ENCODE results near the gene RAPGEFL1. TPM values are rescaled to one million over a fixed set of nuclear protein-coding genes. Genes with fewer than 3 reads are reported as not detected.
A peak's percentile ranks its signal among the peaks of the same experiment; 100 is the strongest.

Gene RAPGEFL1, protein sequence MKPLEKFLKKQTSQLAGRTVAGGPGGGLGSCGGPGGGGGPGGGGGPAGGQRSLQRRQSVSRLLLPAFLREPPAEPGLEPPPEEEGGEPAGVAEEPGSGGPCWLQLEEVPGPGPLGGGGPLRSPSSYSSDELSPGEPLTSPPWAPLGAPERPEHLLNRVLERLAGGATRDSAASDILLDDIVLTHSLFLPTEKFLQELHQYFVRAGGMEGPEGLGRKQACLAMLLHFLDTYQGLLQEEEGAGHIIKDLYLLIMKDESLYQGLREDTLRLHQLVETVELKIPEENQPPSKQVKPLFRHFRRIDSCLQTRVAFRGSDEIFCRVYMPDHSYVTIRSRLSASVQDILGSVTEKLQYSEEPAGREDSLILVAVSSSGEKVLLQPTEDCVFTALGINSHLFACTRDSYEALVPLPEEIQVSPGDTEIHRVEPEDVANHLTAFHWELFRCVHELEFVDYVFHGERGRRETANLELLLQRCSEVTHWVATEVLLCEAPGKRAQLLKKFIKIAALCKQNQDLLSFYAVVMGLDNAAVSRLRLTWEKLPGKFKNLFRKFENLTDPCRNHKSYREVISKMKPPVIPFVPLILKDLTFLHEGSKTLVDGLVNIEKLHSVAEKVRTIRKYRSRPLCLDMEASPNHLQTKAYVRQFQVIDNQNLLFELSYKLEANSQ
- total RNA-seq, result 10 to 100 TPM in 1 of 4 donors, 1 to 10 TPM in 3; 4.8 to 30.0 (median 6.9) TPM

DNA sequence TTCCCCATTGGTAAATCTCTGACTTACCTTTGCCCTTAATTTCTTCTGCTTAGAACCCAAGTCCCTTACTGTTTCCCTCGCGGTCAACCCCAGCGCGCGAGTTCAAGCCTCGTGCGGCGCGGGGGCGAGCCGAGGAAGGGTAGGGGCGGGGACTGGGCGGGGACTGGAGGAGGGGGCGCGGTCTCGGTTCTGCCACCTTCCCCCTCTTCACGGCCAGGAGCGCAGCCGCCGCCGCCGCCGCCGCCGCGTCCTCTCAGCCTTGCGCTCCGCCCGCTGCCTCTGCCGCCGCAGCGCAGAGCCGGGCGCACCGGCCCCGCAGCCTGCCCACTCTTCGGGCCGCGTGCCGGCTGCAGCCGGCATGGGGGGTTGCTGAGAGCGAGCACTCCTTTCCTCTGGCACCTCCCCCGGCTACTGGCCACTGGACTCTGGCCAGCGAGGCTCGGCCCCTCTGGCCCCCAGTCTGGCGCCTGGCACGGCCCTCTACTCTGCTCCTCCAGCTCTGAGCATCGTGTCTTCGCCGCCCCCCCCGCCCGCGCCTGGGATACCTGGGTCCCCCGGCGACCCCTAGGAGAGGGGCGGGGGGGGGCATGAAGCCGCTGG, at the start of gene RAPGEFL1:
Gene RAPGEFL1, plus strand, starts transcription at position 196 of the 600 bp plus-strand sequence. Its CDS starts 392 bp downstream, at position 588.
- DNase-seq (ENCODE audit: low spot score in 2 of 2), result peak; percentile 58 to 74
- H3K36me3 ChIP-seq, result peaks cover 0 to 59% (median 0%) of the 10 kb centered on the region in 3 donors
- H3K4me3 ChIP-seq, result peak within 1 kb of the TSS; percentile 27 to 63 (median 46)
- 0 to 4% methylated on average over 15 to 34 of the region's 57 CpGs for WGBS, 2 donors
- TF ChIP-seq, protein P1, sequence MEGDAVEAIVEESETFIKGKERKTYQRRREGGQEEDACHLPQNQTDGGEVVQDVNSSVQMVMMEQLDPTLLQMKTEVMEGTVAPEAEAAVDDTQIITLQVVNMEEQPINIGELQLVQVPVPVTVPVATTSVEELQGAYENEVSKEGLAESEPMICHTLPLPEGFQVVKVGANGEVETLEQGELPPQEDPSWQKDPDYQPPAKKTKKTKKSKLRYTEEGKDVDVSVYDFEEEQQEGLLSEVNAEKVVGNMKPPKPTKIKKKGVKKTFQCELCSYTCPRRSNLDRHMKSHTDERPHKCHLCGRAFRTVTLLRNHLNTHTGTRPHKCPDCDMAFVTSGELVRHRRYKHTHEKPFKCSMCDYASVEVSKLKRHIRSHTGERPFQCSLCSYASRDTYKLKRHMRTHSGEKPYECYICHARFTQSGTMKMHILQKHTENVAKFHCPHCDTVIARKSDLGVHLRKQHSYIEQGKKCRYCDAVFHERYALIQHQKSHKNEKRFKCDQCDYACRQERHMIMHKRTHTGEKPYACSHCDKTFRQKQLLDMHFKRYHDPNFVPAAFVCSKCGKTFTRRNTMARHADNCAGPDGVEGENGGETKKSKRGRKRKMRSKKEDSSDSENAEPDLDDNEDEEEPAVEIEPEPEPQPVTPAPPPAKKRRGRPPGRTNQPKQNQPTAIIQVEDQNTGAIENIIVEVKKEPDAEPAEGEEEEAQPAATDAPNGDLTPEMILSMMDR (IDR thresholded peaks at IDR 0.05), result no peak
- TF ChIP-seq POLR2A (IDR thresholded peaks at IDR 0.05), result no peak
- TF ChIP-seq EP300 (IDR thresholded peaks at IDR 0.05), result no peak
- no peaks in the 10 kb centered on the region for H3K9me3 ChIP-seq
- H3K27me3 ChIP-seq, result no peaks in the 10 kb centered on the region
- H3K27ac ChIP-seq, result peak within 1 kb of the TSS in 3 of 4 donors; percentile 19 to 85 (median 65)
- peaks cover 0 to 39% (median 13%) of the 10 kb centered on the region in 4 donors for H3K4me1 ChIP-seq

DNA sequence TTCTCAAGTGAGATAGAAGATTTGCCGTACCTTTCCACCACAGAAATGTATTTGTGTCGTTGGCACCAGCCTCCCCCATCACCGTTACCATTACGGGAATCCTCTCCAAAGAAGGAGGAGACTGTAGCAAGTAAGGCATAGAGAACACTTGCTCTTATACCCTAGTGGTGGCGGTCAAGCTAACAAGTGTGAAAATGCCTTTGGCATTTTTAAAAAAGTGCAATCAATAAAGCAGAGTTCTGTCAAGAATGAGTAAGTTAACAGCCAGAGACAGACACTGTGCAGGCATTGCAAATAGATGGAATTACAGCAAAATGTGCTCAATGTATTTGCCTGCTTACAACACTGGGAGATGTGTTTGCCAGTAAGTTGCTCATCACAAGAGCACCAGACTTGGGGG, 47.8 kb upstream of the RAPGEFL1 start:
- 72 to 74% methylated on average over 5 of the region's 5 CpGs for WGBS, 2 donors
- Histone ChIP-seq H3K27me3 (no peaks in the 10 kb centered on the region), H3K36me3 (peaks cover 0 to 92% (median 5%) of the 10 kb centered on the region in 3 donors), H3K27ac (no peak overlapping the region), H3K9me3 (no peaks in the 10 kb centered on the region), H3K4me1 (peaks cover 0 to 30% (median 9%) of the 10 kb centered on the region in 4 donors), H3K4me3 (no peak overlapping the region)
- TF ChIP-seq EP300 (IDR thresholded peaks at IDR 0.05) (no peak), POLR2A (IDR thresholded peaks at IDR 0.05) (no peak)
- TF ChIP-seq, protein P1 (IDR thresholded peaks at IDR 0.05), result no peak
- no peak for DNase-seq (ENCODE audit: low spot score in 2 of 2)

DNA sequence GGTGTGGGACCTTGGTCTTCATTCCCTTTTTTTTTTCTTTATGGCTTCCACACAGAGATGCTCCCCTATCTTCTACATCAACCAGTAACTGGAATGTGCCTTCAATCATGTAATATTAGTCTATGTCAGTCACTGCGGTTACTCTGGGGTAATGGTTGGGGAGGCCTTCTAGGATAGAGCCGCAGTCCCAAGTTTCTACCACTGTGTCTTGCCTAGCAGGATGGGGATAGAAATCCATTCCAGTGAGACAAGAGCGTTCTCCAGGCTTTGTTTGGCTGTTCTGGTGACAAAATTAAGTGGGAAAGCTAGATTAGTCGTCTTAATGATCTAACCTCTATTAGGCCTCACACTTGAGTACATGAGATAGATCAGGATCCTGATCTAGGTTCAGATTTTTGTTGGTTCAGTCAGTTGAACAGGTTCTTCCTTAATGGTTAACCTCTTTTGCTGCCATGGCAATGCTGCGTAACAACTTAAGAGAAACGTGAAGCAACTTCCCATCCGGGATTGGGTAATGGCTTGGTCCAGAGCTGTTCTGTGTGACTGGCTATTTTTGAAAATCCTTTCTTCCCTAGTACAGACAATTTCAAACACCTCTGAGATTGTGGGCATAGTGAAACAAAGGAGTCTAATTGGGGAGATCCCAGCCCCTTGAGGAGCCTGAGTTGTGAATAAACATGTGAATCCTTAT, 46.8 kb upstream of the RAPGEFL1 start:
- TF ChIP-seq, protein P1 (IDR thresholded peaks at IDR 0.05), result no peak
- peak in 1 of 2 donors; percentile 63 for TF ChIP-seq EP300 (IDR thresholded peaks at IDR 0.05)
- Histone ChIP-seq H3K27ac (peak overlapping the region in 2 of 4 donors; percentile 10 to 62), H3K36me3 (peaks cover 0 to 100% (median 5%) of the 10 kb centered on the region in 3 donors), H3K4me3 (no peak overlapping the region), H3K9me3 (no peaks in the 10 kb centered on the region), H3K27me3 (no peaks in the 10 kb centered on the region), H3K4me1 (peaks cover 0 to 20% (median under 1%) of the 10 kb centered on the region in 4 donors)
- peak in 1 of 2 donors; percentile 74 for DNase-seq (ENCODE audit: low spot score in 2 of 2)
- WGBS, 2 donors, result 76 to 86% methylated on average over 7 of the region's 7 CpGs

DNA sequence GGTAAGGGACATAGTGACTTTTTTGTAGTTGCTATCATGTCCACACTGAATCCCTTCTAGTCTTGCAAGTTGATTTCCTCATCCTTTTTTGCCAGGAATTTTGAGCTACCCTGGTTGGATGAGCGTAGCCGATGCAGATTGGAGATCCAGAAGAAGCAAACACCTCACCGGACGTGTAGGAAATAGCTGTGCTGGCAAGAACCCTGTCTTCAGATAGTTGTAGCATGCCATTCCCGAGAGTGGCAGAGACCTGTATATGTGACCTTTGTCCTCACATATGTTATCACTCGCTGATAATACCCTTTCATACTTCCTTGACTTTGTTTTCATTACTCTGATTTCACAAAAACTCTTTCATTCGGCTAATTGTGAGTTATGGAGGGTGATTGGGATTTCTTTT, 43.1 kb upstream of the RAPGEFL1 start:
- 68 to 74% methylated on average over 7 of the region's 7 CpGs for WGBS, 2 donors
- peaks cover 0 to 88% (median 5%) of the 10 kb centered on the region in 3 donors for H3K36me3 ChIP-seq
- H3K27me3 ChIP-seq, result no peaks in the 10 kb centered on the region
- peak overlapping the region in 1 of 4 donors; percentile 44 for H3K27ac ChIP-seq
- no peaks in the 10 kb centered on the region for H3K9me3 ChIP-seq
- DNase-seq (ENCODE audit: low spot score in 2 of 2), result no peak
- H3K4me1 ChIP-seq, result peaks cover 0 to 18% (median 5%) of the 10 kb centered on the region in 4 donors
- TF ChIP-seq, protein P1 (IDR thresholded peaks at IDR 0.05), result no peak
- H3K4me3 ChIP-seq, result no peak overlapping the region
